Measurements from ENCODE around the gene P2RX6.

P2RX6 gene

GRCh38 chr22:20996031-20996410 is 18.9 kb upstream of the P2RX6 start:
- no peak overlapping the region for H3K4me3 ChIP-seq (ENCODE audit: low read depth, low read length)
- no peak for DNase-seq (ENCODE audit: low read depth)
- no peak for TF ChIP-seq CTCF (IDR thresholded peaks at IDR 0.05; ENCODE audit: control insufficient read depth, extremely low read depth, insufficient read depth)

GRCh38 chr22:20996598-20997535 is 18.1 kb upstream of the P2RX6 start:
- no peak for TF ChIP-seq CTCF (IDR thresholded peaks at IDR 0.05; ENCODE audit: control insufficient read depth, extremely low read depth, insufficient read depth)
- no peak for DNase-seq (ENCODE audit: low read depth)
- H3K4me3 ChIP-seq (ENCODE audit: low read depth, low read length) = no peak overlapping the region

- no peak for TF ChIP-seq CTCF (IDR thresholded peaks at IDR 0.05; ENCODE audit: control insufficient read depth, extremely low read depth, insufficient read depth)
- no peak overlapping the region for H3K4me3 ChIP-seq (ENCODE audit: low read depth, low read length)
- DNase-seq (ENCODE audit: low read depth) = no peak
These were observed 17.3 kb upstream of the P2RX6 start for GRCh38 chr22:20997536-20998257.

- no peak for DNase-seq (ENCODE audit: low read depth)
- H3K4me3 ChIP-seq (ENCODE audit: low read depth, low read length) = no peak overlapping the region
- TF ChIP-seq CTCF (IDR thresholded peaks at IDR 0.05; ENCODE audit: control insufficient read depth, extremely low read depth, insufficient read depth) = no peak
These were observed 16.3 kb upstream of the P2RX6 start for GRCh38 chr22:20998411-20999336.

- DNase-seq (ENCODE audit: low read depth) = no peak
- no peak for TF ChIP-seq CTCF (IDR thresholded peaks at IDR 0.05; ENCODE audit: control insufficient read depth, extremely low read depth, insufficient read depth)
- no peak overlapping the region for H3K4me3 ChIP-seq (ENCODE audit: low read depth, low read length)
These were observed 15.4 kb upstream of the P2RX6 start for GRCh38 chr22:20999350-21000206.

All from LNCaP clone FGC (cell line).